ENCODE data around the gene CD86. TPM values are rescaled to one million over a fixed set of nuclear protein-coding genes. Genes with fewer than 3 reads are reported as not detected.

Gene CD86
- polyA plus RNA-seq, 3 donors = 75.7 to 321 (median 273) TPM

- Mint-ChIP-seq H3K27ac (no peak overlapping the region), H3K4me3 (no peak overlapping the region), H3K9me3 (peaks cover 0 to 19% (median 15%) of the 10 kb centered on the region in 7 donors), H3K4me1 (peaks cover 18% of the 10 kb centered on the region), H3K36me3 (peaks cover 0 to 5% of the 10 kb centered on the region in 2 donors), H3K27me3 (ENCODE audit: low read depth in 3 of 3) (peaks cover 0 to 13% (median 3%) of the 10 kb centered on the region in 3 donors)
- Histone ChIP-seq H3K9me3 (replicated peaks in 1 of 2; ENCODE audit: control insufficient read depth in 1 of 2, insufficient read depth in 1 of 2, low read length in 2 of 2) (peaks cover 6 to 13% of the 10 kb centered on the region in 2 donors), H3K27me3 (ENCODE audit: control insufficient read depth in 2 of 2, insufficient read depth in 2 of 2, low read length in 2 of 2) (no peaks in the 10 kb centered on the region), H3K36me3 (replicated peaks in 1 of 2; ENCODE audit: control insufficient read depth in 1 of 2, insufficient read depth in 2 of 2, low read length in 2 of 2) (no peaks in the 10 kb centered on the region), H3K9ac (ENCODE audit: insufficient read depth, low read length, poor library complexity, severe bottlenecking) (no peak overlapping the region), H4K20me1 (ENCODE audit: insufficient read depth, low read length) (no peaks in the 10 kb centered on the region), H2AFZ (ENCODE audit: insufficient read depth, low read depth, low read length, poor library complexity, severe bottlenecking) (no peak overlapping the region), H3K4me1 (ENCODE audit: control insufficient read depth in 1 of 2, insufficient read depth in 2 of 2, low read length in 2 of 2) (peaks cover 14 to 15% of the 10 kb centered on the region in 2 donors), H3K4me2 (replicated peaks; ENCODE audit: extremely low read depth, low read length, poor library complexity, severe bottlenecking) (no peak overlapping the region), H3K79me2 (ENCODE audit: insufficient read depth, low read length) (no peaks in the 10 kb centered on the region), H3K27ac (ENCODE audit: low read depth in 1 of 2, low read length in 2 of 2) (no peak overlapping the region), H3K4me3 (replicated peaks in 1 of 3; ENCODE audit: low read depth in 2 of 3, low read length in 3 of 3) (no peak overlapping the region)
- no peak for TF ChIP-seq CTCF (IDR thresholded peaks at IDR 0.05)
- DNase-seq = no peak
- intact Hi-C loops (cut with micrococcal nuclease) = no loop called here
These were observed 35.7 kb upstream of the CD86 start for GRCh38 chr3:122019493-122019892.

- no peak overlapping the region for H3K4me3 Mint-ChIP-seq
- H3K9me3 ChIP-seq (replicated peaks in 1 of 2; ENCODE audit: control insufficient read depth in 1 of 2, insufficient read depth in 1 of 2, low read length in 2 of 2) = peaks cover 2% of the 10 kb centered on the region in 2 donors
- peaks cover 0 to 13% (median under 1%) of the 10 kb centered on the region in 3 donors for H3K27me3 Mint-ChIP-seq (ENCODE audit: low read depth in 3 of 3)
- H3K27ac Mint-ChIP-seq = peak overlapping the region in 1 of 7 donors; percentile 54
- no peak overlapping the region for H3K4me2 ChIP-seq (replicated peaks; ENCODE audit: extremely low read depth, low read length, poor library complexity, severe bottlenecking)
- no peaks in the 10 kb centered on the region for H3K79me2 ChIP-seq (ENCODE audit: insufficient read depth, low read length)
- intact Hi-C loops (cut with micrococcal nuclease) = no loop called here
- H3K9ac ChIP-seq (ENCODE audit: insufficient read depth, low read length, poor library complexity, severe bottlenecking) = no peak overlapping the region
- no peaks in the 10 kb centered on the region for H3K27me3 ChIP-seq (ENCODE audit: control insufficient read depth in 2 of 2, insufficient read depth in 2 of 2, low read length in 2 of 2)
- no peak for DNase-seq
- WGBS (ENCODE audit: insufficient coverage) = no CpG with 5 or more reads among the region's 1 CpG
- peaks cover 0 to 6% (median 5%) of the 10 kb centered on the region in 7 donors for H3K9me3 Mint-ChIP-seq
- H3K36me3 ChIP-seq (replicated peaks in 1 of 2; ENCODE audit: control insufficient read depth in 1 of 2, insufficient read depth in 2 of 2, low read length in 2 of 2) = no peaks in the 10 kb centered on the region
- H3K4me1 Mint-ChIP-seq = peaks cover 18% of the 10 kb centered on the region
- no peak for TF ChIP-seq CTCF (IDR thresholded peaks at IDR 0.05)
- no peak overlapping the region for H3K27ac ChIP-seq (ENCODE audit: low read depth in 1 of 2, low read length in 2 of 2)
- peaks cover 0 to under 1% of the 10 kb centered on the region in 2 donors for H3K36me3 Mint-ChIP-seq
- peaks cover 14 to 15% of the 10 kb centered on the region in 2 donors for H3K4me1 ChIP-seq (ENCODE audit: control insufficient read depth in 1 of 2, insufficient read depth in 2 of 2, low read length in 2 of 2)
- no peaks in the 10 kb centered on the region for H4K20me1 ChIP-seq (ENCODE audit: insufficient read depth, low read length)
- H2AFZ ChIP-seq (ENCODE audit: insufficient read depth, low read depth, low read length, poor library complexity, severe bottlenecking) = no peak overlapping the region
- H3K4me3 ChIP-seq (replicated peaks in 1 of 3; ENCODE audit: low read depth in 2 of 3, low read length in 3 of 3) = no peak overlapping the region
These were observed 34.1 kb upstream of the CD86 start for GRCh38 chr3:122021037-122021436.

All from CD14-positive monocyte (primary cell).